HEK293 (cell line): Measurements from ENCODE around the gene VPS11.
A peak's percentile ranks its signal among the peaks of the same experiment; 100 is the strongest.

Experiments
- GLI2 ChIP-seq: fragments of 450-650 bp; formaldehyde crosslinking; IDR thresholded peaks from 2 replicates; pipeline ENCODE4; 2017; ENCODE audit warnings: missing biosample characterization, missing genetic modification characterization, low read depth, borderline replicate concordance
- OSR2 ChIP-seq: fragments of 450-650 bp; formaldehyde crosslinking; IDR thresholded peaks from 2 replicates; pipeline ENCODE4 v1.5.1; 2016; ENCODE audit warnings: missing biosample characterization, missing genetic modification characterization
- OVOL3 ChIP-seq: fragments of 450-650 bp; formaldehyde crosslinking; IDR thresholded peaks from 2 replicates; pipeline ENCODE4 v1.5.1; 2016; ENCODE audit warnings: missing biosample characterization, missing genetic modification characterization
- PATZ1 ChIP-seq: fragments of 450-650 bp; formaldehyde crosslinking; IDR thresholded peaks from 2 replicates; pipeline ENCODE4 v1.5.1; 2016; ENCODE audit warnings: missing biosample characterization, missing genetic modification characterization
- SP3 ChIP-seq: fragments of 450-650 bp; formaldehyde crosslinking; IDR thresholded peaks from 2 replicates; pipeline ENCODE4 v1.5.1; 2016; ENCODE audit warnings: missing biosample characterization, missing genetic modification characterization
- ZBTB11 ChIP-seq: fragments of 450-650 bp; formaldehyde crosslinking; conservative IDR thresholded peaks from 2 replicates; pipeline ENCODE4 v1.5.1; 2016; ENCODE audit warnings: low read depth, missing biosample characterization, missing genetic modification characterization
- ZBTB20 ChIP-seq: fragments of 450-650 bp; formaldehyde crosslinking; IDR thresholded peaks from 2 replicates; pipeline ENCODE4 v1.5.1; 2016; ENCODE audit warnings: missing biosample characterization, missing genetic modification characterization
- ZFP37 ChIP-seq: fragments of 450-650 bp; formaldehyde crosslinking; IDR thresholded peaks from 2 replicates; pipeline ENCODE4 v1.5.1; 2016; ENCODE audit warnings: missing biosample characterization, missing genetic modification characterization
- ZNF10 ChIP-seq: fragments of 450-650 bp; formaldehyde crosslinking; IDR thresholded peaks from 2 replicates; pipeline ENCODE4 v1.5.1; 2017; ENCODE audit warnings: missing biosample characterization, missing genetic modification characterization
- ZNF175 ChIP-seq: fragments of 450-650 bp; formaldehyde crosslinking; IDR thresholded peaks from 2 replicates; pipeline ENCODE4 v1.5.1; 2016; ENCODE audit warnings: missing biosample characterization, missing genetic modification characterization
- ZNF2 ChIP-seq: fragments of 450-650 bp; formaldehyde crosslinking; IDR thresholded peaks from 2 replicates; pipeline ENCODE4 v1.5.1; 2016; ENCODE audit warnings: missing biosample characterization, missing genetic modification characterization
- ZNF302 ChIP-seq: fragments of 450-650 bp; formaldehyde crosslinking; IDR thresholded peaks from 2 replicates; pipeline ENCODE4 v1.5.1; 2016; ENCODE audit warnings: missing biosample characterization, missing genetic modification characterization, low read depth
- ZNF335 ChIP-seq: fragments of 450-650 bp; formaldehyde crosslinking; conservative IDR thresholded peaks from 2 replicates; pipeline ENCODE4 v1.5.1; 2016; ENCODE audit warnings: missing biosample characterization, missing genetic modification characterization
- ZNF423 ChIP-seq: fragments of 450-650 bp; formaldehyde crosslinking; IDR thresholded peaks from 2 replicates; pipeline ENCODE4 v1.5.1; 2016; ENCODE audit warnings: missing biosample characterization, missing genetic modification characterization
- ZNF501 ChIP-seq: fragments of 450-650 bp; formaldehyde crosslinking; IDR thresholded peaks from 2 replicates; pipeline ENCODE4 v1.5.1; 2016; ENCODE audit warnings: missing biosample characterization, missing genetic modification characterization
- ZNF510 ChIP-seq: fragments of 450-650 bp; formaldehyde crosslinking; IDR thresholded peaks from 2 replicates; pipeline ENCODE4 v1.5.1; 2018; ENCODE audit warnings: mild to moderate bottlenecking, missing genetic modification characterization, missing biosample characterization; ENCODE audit not compliant: insufficient replicate concordance
- ZNF571 ChIP-seq: fragments of 450-650 bp; formaldehyde crosslinking; IDR thresholded peaks from 2 replicates; pipeline ENCODE4 v1.5.0; 2017; ENCODE audit warnings: missing biosample characterization, missing genetic modification characterization
- ZNF658 ChIP-seq: fragments of 450-650 bp; formaldehyde crosslinking; IDR thresholded peaks from 2 replicates; pipeline ENCODE4; 2016; ENCODE audit warnings: missing biosample characterization, missing genetic modification characterization
- ZNF76 ChIP-seq: fragments of 450-650 bp; formaldehyde crosslinking; IDR thresholded peaks from 2 replicates; pipeline ENCODE4; 2016; ENCODE audit warnings: low read depth, missing biosample characterization, missing genetic modification characterization, borderline replicate concordance
- ZNF791 ChIP-seq: fragments of 450-650 bp; formaldehyde crosslinking; IDR thresholded peaks from 2 replicates; pipeline ENCODE4 v1.5.1; 2016; ENCODE audit warnings: missing biosample characterization, missing genetic modification characterization
- ZSCAN5A ChIP-seq: fragments of 450-650 bp; formaldehyde crosslinking; IDR thresholded peaks from 2 replicates; pipeline ENCODE4 v1.5.1; 2016; ENCODE audit warnings: missing biosample characterization, missing genetic modification characterization
- ZXDB ChIP-seq: fragments of 450-650 bp; formaldehyde crosslinking; IDR thresholded peaks from 2 replicates; pipeline ENCODE4 v1.5.1; 2016; ENCODE audit warnings: missing biosample characterization, missing genetic modification characterization
- TF ChIP-seq, protein P1 (sequence below): fragments of 450-650 bp; IDR thresholded peaks from 2 replicates; pipeline ENCODE4 v1.5.1; 2018; ENCODE audit warnings: missing biosample characterization, missing genetic modification characterization
- TF ChIP-seq, protein P2 (sequence below): fragments of 450-650 bp; formaldehyde crosslinking; IDR thresholded peaks from 2 replicates; pipeline ENCODE4 v1.5.1; 2016; ENCODE audit warnings: missing biosample characterization, missing genetic modification characterization
- TF ChIP-seq, protein P3 (sequence below): fragments of 450-650 bp; formaldehyde crosslinking; IDR thresholded peaks from 2 replicates; pipeline ENCODE4 v1.5.1; 2016; ENCODE audit warnings: missing biosample characterization, missing genetic modification characterization

Gene VPS11

GRCh38 chr11:119030329-119031047, 37.1 kb upstream of the VPS11 start, which contains the start of gene SLC37A4 (continued):
- TF ChIP-seq, protein P1, sequence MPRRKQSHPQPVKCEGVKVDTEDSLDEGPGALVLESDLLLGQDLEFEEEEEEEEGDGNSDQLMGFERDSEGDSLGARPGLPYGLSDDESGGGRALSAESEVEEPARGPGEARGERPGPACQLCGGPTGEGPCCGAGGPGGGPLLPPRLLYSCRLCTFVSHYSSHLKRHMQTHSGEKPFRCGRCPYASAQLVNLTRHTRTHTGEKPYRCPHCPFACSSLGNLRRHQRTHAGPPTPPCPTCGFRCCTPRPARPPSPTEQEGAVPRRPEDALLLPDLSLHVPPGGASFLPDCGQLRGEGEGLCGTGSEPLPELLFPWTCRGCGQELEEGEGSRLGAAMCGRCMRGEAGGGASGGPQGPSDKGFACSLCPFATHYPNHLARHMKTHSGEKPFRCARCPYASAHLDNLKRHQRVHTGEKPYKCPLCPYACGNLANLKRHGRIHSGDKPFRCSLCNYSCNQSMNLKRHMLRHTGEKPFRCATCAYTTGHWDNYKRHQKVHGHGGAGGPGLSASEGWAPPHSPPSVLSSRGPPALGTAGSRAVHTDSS (tag by site-specific recombination), result no peak
- TF ChIP-seq ZNF510 (no peak), ZBTB11 (no peak; the same call in 1 of the 2 replicates), ZNF658 (tag by site-specific recombination) (no peak), ZNF175 (no peak), ZNF791 (tag by site-specific recombination) (no peak), ZFP37 (tag by site-specific recombination) (0 out of 2 replicates have a peak, but pooled peaks have one; percentile 53), ZNF423 (tag by site-specific recombination) (0 out of 2 replicates have a peak, but pooled peaks have one; percentile 65), ZNF10 (tag by site-specific recombination) (no peak), ZNF302 (tag by site-specific recombination) (no peak), OVOL3 (tag by site-specific recombination) (no peak), ZNF2 (peak; percentile 31; the same call in 1 of the 2 replicates), ZNF501 (tag by site-specific recombination) (peak; percentile 73), ZNF335 (tag by site-specific recombination) (0 out of 2 replicates have a peak, but pooled peaks have one; percentile 78), PATZ1 (peak; percentile 75), ZNF571 (tag by site-specific recombination) (no peak), ZSCAN5A (tag by site-specific recombination) (no peak), GLI2 (tag by site-specific recombination) (no peak), SP3 (tag by site-specific recombination) (peak; percentile 80), ZNF76 (tag by site-specific recombination) (0 out of 2 replicates have a peak, but pooled peaks have one; percentile 35), ZBTB20 (tag by site-specific recombination) (peak; percentile 98), OSR2 (tag by site-specific recombination) (peak; percentile 66), ZXDB (tag by site-specific recombination) (0 out of 2 replicates have a peak, but pooled peaks have one; percentile 44)
- TF ChIP-seq, protein P2, sequence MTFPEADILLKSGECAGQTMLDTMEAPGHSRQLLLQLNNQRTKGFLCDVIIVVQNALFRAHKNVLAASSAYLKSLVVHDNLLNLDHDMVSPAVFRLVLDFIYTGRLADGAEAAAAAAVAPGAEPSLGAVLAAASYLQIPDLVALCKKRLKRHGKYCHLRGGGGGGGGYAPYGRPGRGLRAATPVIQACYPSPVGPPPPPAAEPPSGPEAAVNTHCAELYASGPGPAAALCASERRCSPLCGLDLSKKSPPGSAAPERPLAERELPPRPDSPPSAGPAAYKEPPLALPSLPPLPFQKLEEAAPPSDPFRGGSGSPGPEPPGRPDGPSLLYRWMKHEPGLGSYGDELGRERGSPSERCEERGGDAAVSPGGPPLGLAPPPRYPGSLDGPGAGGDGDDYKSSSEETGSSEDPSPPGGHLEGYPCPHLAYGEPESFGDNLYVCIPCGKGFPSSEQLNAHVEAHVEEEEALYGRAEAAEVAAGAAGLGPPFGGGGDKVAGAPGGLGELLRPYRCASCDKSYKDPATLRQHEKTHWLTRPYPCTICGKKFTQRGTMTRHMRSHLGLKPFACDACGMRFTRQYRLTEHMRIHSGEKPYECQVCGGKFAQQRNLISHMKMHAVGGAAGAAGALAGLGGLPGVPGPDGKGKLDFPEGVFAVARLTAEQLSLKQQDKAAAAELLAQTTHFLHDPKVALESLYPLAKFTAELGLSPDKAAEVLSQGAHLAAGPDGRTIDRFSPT, result peak; percentile 74
- TF ChIP-seq, protein P3, sequence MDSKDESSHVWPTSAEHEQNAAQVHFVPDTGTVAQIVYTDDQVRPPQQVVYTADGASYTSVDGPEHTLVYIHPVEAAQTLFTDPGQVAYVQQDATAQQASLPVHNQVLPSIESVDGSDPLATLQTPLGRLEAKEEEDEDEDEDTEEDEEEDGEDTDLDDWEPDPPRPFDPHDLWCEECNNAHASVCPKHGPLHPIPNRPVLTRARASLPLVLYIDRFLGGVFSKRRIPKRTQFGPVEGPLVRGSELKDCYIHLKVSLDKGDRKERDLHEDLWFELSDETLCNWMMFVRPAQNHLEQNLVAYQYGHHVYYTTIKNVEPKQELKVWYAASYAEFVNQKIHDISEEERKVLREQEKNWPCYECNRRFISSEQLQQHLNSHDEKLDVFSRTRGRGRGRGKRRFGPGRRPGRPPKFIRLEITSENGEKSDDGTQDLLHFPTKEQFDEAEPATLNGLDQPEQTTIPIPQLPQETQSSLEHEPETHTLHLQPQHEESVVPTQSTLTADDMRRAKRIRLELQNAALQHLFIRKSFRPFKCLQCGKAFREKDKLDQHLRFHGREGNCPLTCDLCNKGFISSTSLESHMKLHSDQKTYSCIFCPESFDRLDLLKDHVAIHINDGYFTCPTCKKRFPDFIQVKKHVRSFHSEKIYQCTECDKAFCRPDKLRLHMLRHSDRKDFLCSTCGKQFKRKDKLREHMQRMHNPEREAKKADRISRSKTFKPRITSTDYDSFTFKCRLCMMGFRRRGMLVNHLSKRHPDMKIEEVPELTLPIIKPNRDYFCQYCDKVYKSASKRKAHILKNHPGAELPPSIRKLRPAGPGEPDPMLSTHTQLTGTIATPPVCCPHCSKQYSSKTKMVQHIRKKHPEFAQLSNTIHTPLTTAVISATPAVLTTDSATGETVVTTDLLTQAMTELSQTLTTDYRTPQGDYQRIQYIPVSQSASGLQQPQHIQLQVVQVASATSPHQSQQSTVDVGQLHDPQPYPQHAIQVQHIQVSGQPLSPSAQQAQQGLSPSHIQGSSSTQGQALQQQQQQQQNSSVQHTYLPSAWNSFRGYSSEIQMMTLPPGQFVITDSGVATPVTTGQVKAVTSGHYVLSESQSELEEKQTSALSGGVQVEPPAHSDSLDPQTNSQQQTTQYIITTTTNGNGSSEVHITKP (tag by site-specific recombination), result 0 out of 2 replicates have a peak, but pooled peaks have one; percentile 19
